Measurements from ENCODE around the gene GRAMD2B. TPM values are rescaled to one million over a fixed set of nuclear protein-coding genes. Genes with fewer than 3 reads are reported as not detected.

GRAMD2B gene
- total RNA-seq, 1 donor from 2014 or later, result 29.1 TPM

GRCh38 chr5:126484253-126484652 is 61.0 kb downstream of the GRAMD2B start:
- Mint-ChIP-seq H3K27me3 (ENCODE audit: low read depth, unreplicated experiment) (no peaks in the 10 kb centered on the region), H3K9me3 (ENCODE audit: unreplicated experiment) (no peaks in the 10 kb centered on the region), H3K4me3 (ENCODE audit: unreplicated experiment) (no peak overlapping the region), H3K27ac (ENCODE audit: unreplicated experiment) (no peak overlapping the region), H3K36me3 (ENCODE audit: low read depth, unreplicated experiment) (peaks cover 43% of the 10 kb centered on the region), H3K4me1 (ENCODE audit: low read depth, unreplicated experiment) (no peaks in the 10 kb centered on the region)
- FAIRE-seq (no peak), DNase-seq (ENCODE audit: low read depth) (no peak)
- H3K79me2 ChIP-seq (ENCODE audit: insufficient read depth, low read length), result no peaks in the 10 kb centered on the region
- H3K27ac ChIP-seq (ENCODE audit: low read depth, low read length), result no peak overlapping the region
- no peaks in the 10 kb centered on the region for H3K9me3 ChIP-seq (ENCODE audit: insufficient read depth, low read depth, low read length)
- TF ChIP-seq EZH2 (IDR thresholded peaks at IDR 0.05; ENCODE audit: insufficient read depth, low read length) (no peak), CTCF (IDR thresholded peaks at IDR 0.05; ENCODE audit: insufficient read depth, low read depth, low read length) (no peak)
- H3K4me1 ChIP-seq (ENCODE audit: insufficient read depth, low read length), result no peaks in the 10 kb centered on the region
- H3K36me3 ChIP-seq (ENCODE audit: insufficient read depth, low read length), result peaks cover 43% of the 10 kb centered on the region
- H3K9ac ChIP-seq (ENCODE audit: low read length), result no peak overlapping the region
- H3K27me3 ChIP-seq (ENCODE audit: insufficient read depth, low read length), result no peaks in the 10 kb centered on the region
- H3K4me2 ChIP-seq (ENCODE audit: low read length), result no peak overlapping the region
- H4K20me1 ChIP-seq (ENCODE audit: insufficient read depth, low read length), result no peaks in the 10 kb centered on the region
- H3K4me3 ChIP-seq (ENCODE audit: insufficient read depth, low read depth, low read length), result no peak overlapping the region
- H2AFZ ChIP-seq (ENCODE audit: low read depth, low read length), result no peak overlapping the region

- DNase-seq (ENCODE audit: low read depth) (no peak), FAIRE-seq (no peak)
- Histone ChIP-seq H3K36me3 (ENCODE audit: insufficient read depth, low read length) (peaks cover 43% of the 10 kb centered on the region), H3K79me2 (ENCODE audit: insufficient read depth, low read length) (no peaks in the 10 kb centered on the region), H3K4me1 (ENCODE audit: insufficient read depth, low read length) (no peaks in the 10 kb centered on the region), H3K27ac (ENCODE audit: low read depth, low read length) (no peak overlapping the region), H2AFZ (ENCODE audit: low read depth, low read length) (no peak overlapping the region), H3K4me3 (ENCODE audit: insufficient read depth, low read depth, low read length) (no peak overlapping the region), H3K4me2 (ENCODE audit: low read length) (no peak overlapping the region), H4K20me1 (ENCODE audit: insufficient read depth, low read length) (no peaks in the 10 kb centered on the region), H3K27me3 (ENCODE audit: insufficient read depth, low read length) (no peaks in the 10 kb centered on the region), H3K9ac (ENCODE audit: low read length) (no peak overlapping the region), H3K9me3 (ENCODE audit: insufficient read depth, low read depth, low read length) (no peaks in the 10 kb centered on the region)
- H3K27ac Mint-ChIP-seq (ENCODE audit: unreplicated experiment), result no peak overlapping the region
- no peak overlapping the region for H3K4me3 Mint-ChIP-seq (ENCODE audit: unreplicated experiment)
- H3K9me3 Mint-ChIP-seq (ENCODE audit: unreplicated experiment), result peaks cover under 1% of the 10 kb centered on the region
- no peaks in the 10 kb centered on the region for H3K27me3 Mint-ChIP-seq (ENCODE audit: low read depth, unreplicated experiment)
- peaks cover 4% of the 10 kb centered on the region for H3K4me1 Mint-ChIP-seq (ENCODE audit: low read depth, unreplicated experiment)
- H3K36me3 Mint-ChIP-seq (ENCODE audit: low read depth, unreplicated experiment), result peaks cover 45% of the 10 kb centered on the region
- TF ChIP-seq EZH2 (IDR thresholded peaks at IDR 0.05; ENCODE audit: insufficient read depth, low read length) (no peak), CTCF (IDR thresholded peaks at IDR 0.05; ENCODE audit: insufficient read depth, low read depth, low read length) (no peak)
These were observed 63.1 kb downstream of the GRAMD2B start for GRCh38 chr5:126486332-126486731.

GRCh38 chr5:126487596-126487995 is 64.4 kb downstream of the GRAMD2B start:
- Mint-ChIP-seq H3K9me3 (ENCODE audit: unreplicated experiment) (peaks cover 2% of the 10 kb centered on the region), H3K27me3 (ENCODE audit: low read depth, unreplicated experiment) (no peaks in the 10 kb centered on the region), H3K4me3 (ENCODE audit: unreplicated experiment) (no peak overlapping the region), H3K27ac (ENCODE audit: unreplicated experiment) (no peak overlapping the region), H3K4me1 (ENCODE audit: low read depth, unreplicated experiment) (peaks cover 4% of the 10 kb centered on the region), H3K36me3 (ENCODE audit: low read depth, unreplicated experiment) (peaks cover 52% of the 10 kb centered on the region)
- Histone ChIP-seq H2AFZ (ENCODE audit: low read depth, low read length) (no peak overlapping the region), H3K9me3 (ENCODE audit: insufficient read depth, low read depth, low read length) (no peaks in the 10 kb centered on the region), H3K79me2 (ENCODE audit: insufficient read depth, low read length) (no peaks in the 10 kb centered on the region), H3K4me3 (ENCODE audit: insufficient read depth, low read depth, low read length) (no peak overlapping the region), H3K27ac (ENCODE audit: low read depth, low read length) (no peak overlapping the region), H3K4me2 (ENCODE audit: low read length) (no peak overlapping the region), H3K27me3 (ENCODE audit: insufficient read depth, low read length) (no peaks in the 10 kb centered on the region), H3K36me3 (ENCODE audit: insufficient read depth, low read length) (peaks cover 48% of the 10 kb centered on the region), H3K9ac (ENCODE audit: low read length) (no peak overlapping the region), H4K20me1 (ENCODE audit: insufficient read depth, low read length) (no peaks in the 10 kb centered on the region), H3K4me1 (ENCODE audit: insufficient read depth, low read length) (no peaks in the 10 kb centered on the region)
- DNase-seq (ENCODE audit: low read depth) (no peak), FAIRE-seq (no peak)
- TF ChIP-seq CTCF (IDR thresholded peaks at IDR 0.05; ENCODE audit: insufficient read depth, low read depth, low read length) (no peak), EZH2 (IDR thresholded peaks at IDR 0.05; ENCODE audit: insufficient read depth, low read length) (no peak)
